Sciatic nerve (tissue), 2 donors: Measurements from ENCODE around the gene ANK2. TPM values are rescaled to one million over a fixed set of nuclear protein-coding genes. Genes with fewer than 3 reads are reported as not detected.

Experiments
- ATAC-seq: fragments of 200-7000 bp; cut with Tn5 transposase; one replicate; pipeline ENCODE4 v1.9.1; 2020; ENCODE audit warnings: mild to moderate bottlenecking, moderate library complexity
- DNase-seq: peaks from one replicate; pipeline ENCODE4 v3.0.0-alpha.2; 2020; ENCODE audit warnings: low spot score
- intact Hi-C: fragments of 100-400 bp; cut with DNase I; formaldehyde crosslinking; loops from one replicate; pipeline ENCODE4 v1.14.2; 2022
- total RNA-seq: library from RNA; stranded (reverse); fragmentation: NEBNext Ultra II Directional; extraction: Animal tissue kit (Norgen Biotek cat#: 25700); gene quantifications from one replicate; pipeline ENCODE4 v1.2.1, GENCODE V29; 2021
- donor health status: DM: no; HTN: no; CAD: no.
- donor health status: DM: no; HTN: no; CAD: no.

Gene ANK2
- total RNA-seq, 1 donor from 2014 or later: 121 TPM

- no peak for DNase-seq
- ATAC-seq: no peak
- intact Hi-C loops: no loop called here
These were observed 301.1 kb downstream of the ANK2 start for GRCh38 chr4:113350576-113350975.

- intact Hi-C loops: no loop called here
- peak; percentile 59 for ATAC-seq
- no peak for DNase-seq
These were observed 306.3 kb downstream of the ANK2 start for GRCh38 chr4:113355550-113356371.

GRCh38 chr4:113356453-113356852 lies 307.0 kb downstream of the ANK2 start:
- intact Hi-C loops: no loop called here
- ATAC-seq: no peak
- DNase-seq: no peak

- ATAC-seq (no peak), DNase-seq (no peak)
- intact Hi-C loops: no loop called here
These were observed 309.3 kb downstream of the ANK2 start for GRCh38 chr4:113358784-113359183.

GRCh38 chr4:113365377-113365776 lies 315.9 kb downstream of the ANK2 start:
- intact Hi-C loops: no loop called here
- no peak for DNase-seq
- ATAC-seq: no peak

- ATAC-seq (no peak), DNase-seq (no peak)
- intact Hi-C loops: no loop called here
These were observed 318.6 kb downstream of the ANK2 start for GRCh38 chr4:113368056-113368455.

GRCh38 chr4:113371111-113371510 lies 321.7 kb downstream of the ANK2 start:
- intact Hi-C loops: no loop called here

GRCh38 chr4:113375964-113376666 lies 326.7 kb downstream of the ANK2 start:
- intact Hi-C loops: no loop called here
- ATAC-seq (no peak), DNase-seq (no peak)

More at GRCh38 chr4:113371111-113371510, 321.7 kb downstream of the ANK2 start:
- ATAC-seq (no peak), DNase-seq (no peak)

- intact Hi-C loops: no loop called here
- ATAC-seq (no peak), DNase-seq (no peak)
These were observed 329.4 kb downstream of the ANK2 start for GRCh38 chr4:113378836-113379235.

GRCh38 chr4:113382704-113383103 lies 333.3 kb downstream of the ANK2 start:
- DNase-seq (no peak), ATAC-seq (peak; percentile 77)
- intact Hi-C loops: no loop called here

- no peak for DNase-seq
- intact Hi-C loops: no loop called here
- ATAC-seq: peak; percentile 91
These were observed 333.8 kb downstream of the ANK2 start for GRCh38 chr4:113383111-113383785.

GRCh38 chr4:113384600-113384999 lies 335.1 kb downstream of the ANK2 start:
- ATAC-seq (no peak), DNase-seq (no peak)
- intact Hi-C loops: no loop called here

- DNase-seq: no peak
- intact Hi-C loops: no loop called here
- ATAC-seq: no peak
These were observed 335.9 kb downstream of the ANK2 start for GRCh38 chr4:113385281-113385899.

GRCh38 chr4:113389160-113389559 lies 339.7 kb downstream of the ANK2 start:
- DNase-seq (no peak), ATAC-seq (no peak)
- intact Hi-C loops: no loop called here

- ATAC-seq: no peak
- DNase-seq: no peak
- intact Hi-C loops: no loop called here
These were observed 341.4 kb downstream of the ANK2 start for GRCh38 chr4:113390850-113391249.

- ATAC-seq (no peak), DNase-seq (no peak)
- intact Hi-C loops: no loop called here
These were observed 344.8 kb downstream of the ANK2 start for GRCh38 chr4:113394108-113394729.

- no peak for DNase-seq
- intact Hi-C loops: no loop called here
- peak; percentile 94 for ATAC-seq
These were observed 345.5 kb downstream of the ANK2 start for GRCh38 chr4:113394730-113395530.

GRCh38 chr4:113397114-113397701 lies 347.8 kb downstream of the ANK2 start:
- peak; percentile 78 for ATAC-seq
- no peak for DNase-seq
- intact Hi-C loops: no loop called here
